ENCODE measurements around the gene TIMM50.
A peak's percentile ranks its signal among the peaks of the same experiment; 100 is the strongest.
"Not testable (repeated sequence)": the region's sequence is repeated elsewhere in the genome, so short reads cannot be mapped to it uniquely, and the experiment has no call there.

TIMM50 gene

GRCh38 chr19:39448271-39448670 is 32.4 kb upstream of the TIMM50 start:
- DNase-seq (ENCODE audit: insufficient read length, low spot score) = peak; percentile 75

GRCh38 chr19:39449116-39449797 is 31.4 kb upstream of the TIMM50 start:
- no peak for TF ChIP-seq POLR2A (IDR thresholded peaks at IDR 0.05; ENCODE audit: low read depth, low read length)
- DNase-seq (ENCODE audit: insufficient read length, low spot score) (no peak), FAIRE-seq (no peak)

More at GRCh38 chr19:39448271-39448670, 32.4 kb upstream of the TIMM50 start:
- FAIRE-seq = no peak
- TF ChIP-seq POLR2A (IDR thresholded peaks at IDR 0.05; ENCODE audit: low read depth, low read length) = no peak

- not testable (repeated sequence) for DNase-seq (ENCODE audit: insufficient read length, low spot score); FAIRE-seq
Observed at GRCh38 chr19:39451257-39451656, 29.4 kb upstream of the TIMM50 start.

- TF ChIP-seq POLR2A (IDR thresholded peaks at IDR 0.05; ENCODE audit: low read depth, low read length) = no peak
- FAIRE-seq (no peak), DNase-seq (ENCODE audit: insufficient read length, low spot score) (no peak)
Observed at GRCh38 chr19:39463403-39463802, 17.2 kb upstream of the TIMM50 start.

- FAIRE-seq (no peak), DNase-seq (ENCODE audit: insufficient read length, low spot score) (no peak)
- TF ChIP-seq POLR2A (IDR thresholded peaks at IDR 0.05; ENCODE audit: low read depth, low read length) = no peak
Observed at GRCh38 chr19:39465956-39466747, 14.5 kb upstream of the TIMM50 start.

GRCh38 chr19:39467941-39468340 is 12.7 kb upstream of the TIMM50 start:
- DNase-seq (ENCODE audit: insufficient read length, low spot score) (no peak), FAIRE-seq (no peak)
- TF ChIP-seq POLR2A (IDR thresholded peaks at IDR 0.05; ENCODE audit: low read depth, low read length) = no peak

- DNase-seq (ENCODE audit: insufficient read length, low spot score) (no peak), FAIRE-seq (no peak)
- TF ChIP-seq POLR2A (IDR thresholded peaks at IDR 0.05; ENCODE audit: low read depth, low read length) = no peak
Observed at GRCh38 chr19:39469036-39469435, 11.6 kb upstream of the TIMM50 start.

- TF ChIP-seq POLR2A (IDR thresholded peaks at IDR 0.05; ENCODE audit: low read depth, low read length) = no peak
- FAIRE-seq (no peak), DNase-seq (ENCODE audit: insufficient read length, low spot score) (no peak)
Observed at GRCh38 chr19:39469567-39469966, 11.1 kb upstream of the TIMM50 start.

GRCh38 chr19:39470724-39471339 is 9.8 kb upstream of the TIMM50 start:
- no peak for FAIRE-seq

GRCh38 chr19:39471756-39472536 is 8.7 kb upstream of the TIMM50 start:
- FAIRE-seq (no peak), DNase-seq (ENCODE audit: insufficient read length, low spot score) (no peak)
- TF ChIP-seq POLR2A (IDR thresholded peaks at IDR 0.05; ENCODE audit: low read depth, low read length) = no peak

More at GRCh38 chr19:39470724-39471339, 9.8 kb upstream of the TIMM50 start:
- no peak for TF ChIP-seq POLR2A (IDR thresholded peaks at IDR 0.05; ENCODE audit: low read depth, low read length)
- DNase-seq (ENCODE audit: insufficient read length, low spot score) = no peak

- FAIRE-seq (no peak), DNase-seq (ENCODE audit: insufficient read length, low spot score) (no peak)
Observed at GRCh38 chr19:39472746-39473442, 7.7 kb upstream of the TIMM50 start.

GRCh38 chr19:39473443-39473960 is 7.1 kb upstream of the TIMM50 start:
- no peak for DNase-seq (ENCODE audit: insufficient read length, low spot score)
- TF ChIP-seq POLR2A (IDR thresholded peaks at IDR 0.05; ENCODE audit: low read depth, low read length) = no peak
- no peak for FAIRE-seq

More at GRCh38 chr19:39472746-39473442, 7.7 kb upstream of the TIMM50 start:
- no peak for TF ChIP-seq POLR2A (IDR thresholded peaks at IDR 0.05; ENCODE audit: low read depth, low read length)

GRCh38 chr19:39474139-39474620 is 6.5 kb upstream of the TIMM50 start:
- TF ChIP-seq POLR2A (IDR thresholded peaks at IDR 0.05; ENCODE audit: low read depth, low read length) = no peak
- no peak for DNase-seq (ENCODE audit: insufficient read length, low spot score)
- no peak for FAIRE-seq
